HG02588 (cell line): ENCODE results near the gene FERMT3.

Experiments
- ATAC-seq: cut with Tn5 transposase; IDR thresholded peaks from one replicate; pipeline ENCODE4 v1.9.1; 2021; ENCODE audit warnings: mild to moderate bottlenecking, moderate library complexity; ENCODE audit not compliant: unreplicated experiment

The FERMT3 gene

DNA sequence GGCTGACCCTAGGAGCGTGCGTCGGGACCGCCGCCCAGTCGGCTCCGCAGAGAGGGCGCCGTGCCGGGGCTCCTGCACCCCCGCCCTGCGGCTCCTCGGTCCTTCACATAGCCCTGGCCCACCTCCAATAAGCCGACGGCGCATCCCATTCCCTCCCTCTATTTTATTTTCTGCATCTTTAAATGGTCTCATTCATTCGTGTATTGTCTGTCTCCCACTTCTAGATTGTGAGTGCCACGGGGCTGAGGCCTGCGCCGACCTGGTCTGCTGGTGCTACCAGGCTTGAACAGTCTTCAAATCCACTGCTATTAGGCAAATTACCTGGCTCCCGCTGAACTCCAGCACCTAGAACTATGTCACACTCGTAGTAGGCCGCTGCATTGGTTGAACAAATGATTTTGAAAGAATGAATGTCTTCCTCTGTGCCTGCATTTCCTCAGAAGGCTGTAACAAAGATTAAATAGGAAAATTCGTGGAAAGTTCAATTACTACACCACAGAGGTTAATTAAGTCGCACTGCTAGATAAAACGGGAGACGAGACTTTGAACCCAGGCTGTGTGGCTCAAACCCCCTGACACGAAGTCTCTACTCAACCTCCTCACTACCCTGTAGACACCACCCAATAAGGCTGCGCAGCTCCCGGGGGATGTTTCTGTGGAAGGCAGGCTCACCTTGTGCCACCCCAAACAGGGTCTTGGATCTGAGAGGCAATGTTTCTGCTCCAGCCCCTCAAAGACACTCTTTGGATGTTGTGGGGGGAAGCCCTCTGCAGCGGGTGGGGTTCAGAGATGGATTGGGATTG is 41.4 kb downstream of the FERMT3 start:
- ATAC-seq, result no peak

DNA sequence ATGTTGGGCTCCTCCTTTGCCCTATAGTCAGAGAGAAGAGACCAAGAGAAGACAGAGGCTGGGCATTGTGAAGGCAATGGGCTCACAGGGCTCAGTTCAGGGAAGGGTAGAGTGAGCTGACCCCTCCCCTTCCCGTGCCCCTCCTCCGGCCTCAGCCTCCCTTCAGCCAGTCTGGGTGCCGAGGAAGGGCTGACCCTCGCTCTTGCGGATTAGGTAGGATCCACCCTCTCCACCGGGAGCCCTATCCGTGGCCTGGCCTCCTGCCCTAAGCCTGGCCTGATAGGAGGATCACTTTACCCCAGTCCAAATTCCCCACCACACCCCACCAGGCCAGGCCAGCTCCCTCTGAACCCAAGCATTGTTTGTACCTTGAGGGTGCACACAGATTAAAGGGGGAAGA is 42.1 kb downstream of the FERMT3 start:
- ATAC-seq, result no peak

DNA sequence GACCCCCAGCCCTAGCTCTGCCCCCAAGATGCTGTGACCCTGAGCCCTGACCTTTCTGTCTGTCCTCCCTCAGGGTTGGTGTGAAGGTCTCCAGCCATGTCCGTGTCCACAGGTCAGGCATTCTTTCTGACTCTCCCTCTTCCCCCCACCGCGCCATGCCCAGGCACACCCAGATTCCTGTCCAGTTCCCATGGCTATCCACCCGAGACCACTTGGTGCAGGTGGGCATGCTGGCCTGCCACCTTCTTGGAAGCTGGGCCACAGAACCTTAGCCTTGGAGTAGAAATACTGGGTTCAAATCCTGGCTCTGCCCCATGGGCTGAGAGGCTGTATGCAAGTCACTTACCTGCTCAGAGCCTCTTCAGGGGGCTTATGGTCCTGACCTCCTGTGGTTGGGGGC is 42.5 kb downstream of the FERMT3 start:
- ATAC-seq, result no peak

GRCh38 chr11:64249563-64250414 is 43.3 kb downstream of the FERMT3 start:
- ATAC-seq, result no peak

DNA sequence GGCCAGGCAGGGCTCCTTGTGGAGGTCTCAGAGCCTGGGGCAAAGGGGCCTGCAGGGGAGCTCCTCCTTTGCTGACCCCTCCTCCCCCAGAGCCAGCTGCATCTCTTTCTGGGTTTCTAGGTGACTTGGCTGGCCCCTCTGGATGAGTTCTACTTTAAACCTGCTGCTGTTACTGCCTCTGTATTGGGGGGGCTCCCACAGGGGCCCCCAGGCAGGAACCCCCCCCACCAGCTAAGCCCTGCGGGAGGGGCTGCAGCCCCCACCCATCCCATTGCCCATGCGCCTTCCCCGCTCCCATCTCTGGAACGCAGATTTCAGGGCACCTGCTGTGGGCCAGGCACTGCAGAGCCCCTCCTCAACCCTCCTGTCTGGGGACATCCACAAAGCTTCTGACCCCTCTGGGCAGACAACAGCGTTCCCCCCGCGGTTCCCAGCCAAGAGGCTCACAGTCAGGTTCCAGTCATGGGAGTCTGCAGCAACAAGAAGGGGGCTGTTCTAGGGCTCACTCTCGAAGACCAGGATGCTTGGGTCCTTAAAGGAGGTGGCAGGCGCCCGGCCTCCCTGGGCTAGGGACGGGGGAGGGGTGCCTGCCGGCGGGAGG is 44.0 kb downstream of the FERMT3 start:
- no peak for ATAC-seq

DNA sequence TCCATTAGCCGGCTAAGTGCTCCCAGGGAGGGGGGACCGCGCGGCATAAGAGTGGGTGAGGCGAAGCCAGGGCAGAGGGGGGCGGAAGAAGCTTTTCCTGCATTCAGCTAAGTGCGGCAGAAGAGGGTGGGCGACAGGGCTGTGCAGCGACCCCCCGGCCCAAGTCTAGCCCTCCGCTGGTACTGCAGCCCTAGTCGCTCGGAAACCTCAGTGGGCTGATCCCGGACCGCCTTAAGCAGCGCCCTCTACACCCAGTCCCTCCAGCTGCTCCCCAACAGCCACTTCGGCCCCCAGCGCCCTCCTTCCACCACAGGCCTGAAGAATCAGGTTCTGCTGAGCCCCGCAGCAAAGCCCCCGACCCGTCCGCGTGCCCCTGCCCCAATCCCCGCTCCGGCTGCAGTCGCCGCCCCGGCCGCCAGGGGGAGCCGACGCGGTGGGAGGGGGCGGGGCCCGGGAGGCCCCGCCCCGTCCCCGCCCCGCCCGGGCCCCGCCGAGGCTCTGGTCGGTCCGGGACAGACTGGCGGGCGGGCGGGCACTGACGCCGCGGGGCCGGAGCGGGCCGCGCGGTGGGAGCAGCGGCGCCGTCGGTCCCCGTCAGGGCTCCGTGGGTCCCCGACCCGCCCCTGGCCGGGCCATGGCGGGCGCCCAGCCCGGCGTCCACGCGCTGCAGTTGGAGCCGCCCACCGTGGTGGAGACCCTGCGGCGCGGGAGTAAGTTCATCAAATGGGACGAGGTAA is 44.7 kb downstream of the FERMT3 start, which contains the start of gene PLCB3:
TSS of gene PLCB3 (plus strand) at position 515 of the 737 bp plus-strand sequence. CDS start at position 635, 120 bp downstream.
- peak; percentile 42 for ATAC-seq

DNA sequence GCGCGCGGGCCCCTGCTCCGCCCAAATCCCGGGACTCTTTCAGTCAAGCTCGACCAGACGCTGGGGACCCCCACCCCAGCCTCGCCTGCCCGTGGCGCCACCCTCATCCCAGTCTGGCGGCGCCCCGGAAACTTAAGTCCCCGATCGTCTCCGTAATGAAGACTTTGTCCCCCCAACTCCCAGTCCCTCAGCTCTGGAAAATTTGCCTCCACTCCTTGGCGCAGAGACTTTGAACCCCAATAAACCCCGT is 45.2 kb downstream of the FERMT3 start:
- no peak for ATAC-seq

DNA sequence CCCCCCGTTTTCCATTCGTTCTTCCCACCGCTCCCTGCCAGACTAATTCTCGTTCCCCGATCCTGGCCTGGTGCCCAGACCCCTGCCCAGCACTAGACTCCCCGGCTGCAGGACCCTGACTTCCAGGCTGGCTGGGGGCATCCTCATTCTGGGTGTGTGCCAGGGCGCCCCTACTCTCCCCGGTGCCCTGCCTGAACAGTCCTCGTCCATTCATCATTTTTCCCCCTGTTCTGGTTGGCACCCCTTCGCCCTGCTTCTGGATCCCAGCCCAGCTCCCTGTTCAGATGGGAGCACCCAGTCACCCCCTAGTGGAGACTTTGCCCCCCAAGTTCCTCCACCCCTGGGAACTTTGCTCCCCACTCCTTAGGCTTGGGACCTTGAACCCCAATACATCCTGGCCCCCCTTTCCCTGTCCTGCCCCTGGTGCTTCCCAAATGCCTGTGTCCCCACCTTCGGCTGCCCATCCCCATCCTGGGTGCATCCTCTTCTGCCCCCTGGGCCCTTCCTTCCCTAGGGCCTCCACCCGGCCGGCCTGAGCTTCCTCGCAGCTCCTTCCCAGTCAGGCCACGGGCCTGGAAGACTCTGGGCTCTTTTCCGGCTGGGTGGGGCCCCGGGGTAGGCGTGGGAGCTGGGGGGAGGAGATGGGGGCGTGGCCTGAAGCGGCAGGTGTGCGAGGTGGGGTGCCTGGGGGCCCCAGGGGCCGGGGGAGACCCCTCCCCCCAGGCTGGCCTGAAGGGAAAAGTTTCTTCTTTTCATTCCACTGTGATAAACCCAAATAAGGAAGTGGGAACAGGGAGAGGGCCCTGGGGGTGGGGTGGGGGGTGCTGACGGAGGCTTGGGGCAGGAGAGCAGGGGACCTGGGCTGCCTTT is 45.7 kb downstream of the FERMT3 start:
- ATAC-seq, result no peak

GRCh38 chr11:64253043-64253442 is 46.5 kb downstream of the FERMT3 start:
- no peak for ATAC-seq

- ATAC-seq, result no peak
These were observed 47.0 kb downstream of the FERMT3 start for GRCh38 chr11:64253481-64253880.

- ATAC-seq, result no peak
These were observed 47.8 kb downstream of the FERMT3 start for GRCh38 chr11:64254326-64254725.

- ATAC-seq, result no peak
These were observed 48.9 kb downstream of the FERMT3 start for GRCh38 chr11:64255135-64256128.

DNA sequence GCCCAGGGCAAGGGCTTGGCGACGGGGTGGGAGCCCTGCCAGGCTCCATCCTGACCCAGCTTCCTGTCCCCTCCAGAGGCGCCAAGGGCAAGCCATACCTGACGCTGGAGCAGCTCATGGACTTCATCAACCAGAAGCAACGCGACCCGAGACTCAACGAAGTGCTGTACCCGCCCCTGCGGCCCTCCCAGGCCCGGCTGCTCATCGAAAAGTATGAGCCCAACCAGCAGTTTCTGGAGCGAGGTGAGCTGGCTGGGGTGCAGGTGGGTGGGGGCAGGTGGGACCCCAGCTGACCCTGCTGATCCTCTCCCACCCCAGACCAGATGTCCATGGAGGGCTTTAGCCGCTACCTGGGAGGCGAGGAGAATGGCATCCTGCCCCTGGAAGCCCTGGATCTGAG is 49.8 kb downstream of the FERMT3 start:
- ATAC-seq, result no peak

DNA sequence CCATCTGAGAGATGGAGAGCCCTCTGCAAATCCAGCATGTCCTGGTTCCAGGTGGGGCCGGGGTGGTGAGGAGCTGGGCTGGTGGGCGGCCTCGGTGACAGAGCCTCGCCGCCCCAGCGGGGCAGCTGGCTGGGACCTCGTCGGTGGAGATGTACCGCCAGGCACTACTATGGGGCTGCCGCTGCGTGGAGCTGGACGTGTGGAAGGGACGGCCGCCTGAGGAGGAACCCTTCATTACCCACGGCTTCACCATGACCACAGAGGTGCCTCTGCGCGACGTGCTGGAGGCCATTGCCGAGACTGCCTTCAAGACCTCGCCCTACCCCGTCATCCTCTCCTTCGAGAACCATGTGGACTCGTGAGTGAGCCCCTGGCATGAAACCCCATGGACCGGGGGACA is 51.8 kb downstream of the FERMT3 start:
- no peak for ATAC-seq

DNA sequence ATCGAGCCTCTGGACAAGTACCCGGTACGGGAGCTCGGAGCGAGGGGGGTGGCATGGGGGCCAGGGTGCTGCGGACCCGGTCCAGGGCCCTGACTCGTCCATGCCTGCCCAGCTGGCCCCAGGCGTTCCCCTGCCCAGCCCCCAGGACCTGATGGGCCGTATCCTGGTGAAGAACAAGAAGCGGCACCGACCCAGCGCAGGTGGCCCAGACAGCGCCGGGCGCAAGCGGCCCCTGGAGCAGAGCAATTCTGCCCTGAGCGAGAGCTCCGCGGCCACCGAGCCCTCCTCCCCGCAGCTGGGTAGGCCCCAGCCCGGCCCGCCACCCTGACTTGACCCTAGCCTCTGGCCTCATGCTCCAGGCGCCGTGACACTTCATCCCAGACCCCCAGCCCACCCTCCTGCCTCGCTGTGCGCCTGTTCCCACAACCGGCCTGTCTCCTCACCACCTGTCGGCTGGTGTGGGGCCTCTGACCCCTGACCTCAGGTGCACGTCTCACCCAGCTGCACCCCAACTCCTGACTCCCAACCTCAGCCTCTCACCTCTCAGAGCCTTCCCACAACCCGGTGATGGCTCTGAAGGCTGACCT is 52.5 kb downstream of the FERMT3 start:
- no peak for ATAC-seq

GRCh38 chr11:64259533-64260067 is 53.1 kb downstream of the FERMT3 start:
- ATAC-seq, result no peak

DNA sequence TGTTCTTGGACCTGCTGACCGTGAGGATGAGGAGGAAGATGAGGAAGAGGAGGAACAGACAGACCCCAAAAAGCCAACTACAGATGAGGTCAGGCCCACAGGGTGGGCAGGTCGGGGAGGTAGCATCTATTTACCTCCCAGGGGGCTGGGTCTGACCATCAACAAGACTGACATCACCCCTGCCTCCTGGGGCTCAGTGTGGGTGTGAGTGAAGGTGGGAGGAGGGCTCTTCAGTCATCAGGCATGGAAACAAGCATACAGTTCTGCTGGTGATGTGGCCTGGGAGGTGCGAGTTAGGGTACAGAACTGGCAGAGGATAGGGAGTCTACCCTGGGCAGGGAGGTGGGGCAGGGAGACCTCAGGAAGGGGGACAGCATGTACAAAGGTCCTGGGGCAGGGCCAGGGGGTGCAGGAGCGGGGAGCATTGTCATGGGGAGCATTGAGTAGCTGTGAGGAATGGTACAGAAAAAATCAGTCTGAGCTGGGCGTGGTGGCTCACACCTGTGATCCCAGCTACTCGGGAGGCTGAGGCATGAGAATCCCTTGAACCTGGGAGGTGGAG is 53.7 kb downstream of the FERMT3 start:
- no peak for ATAC-seq

GRCh38 chr11:64261556-64262080 is 55.1 kb downstream of the FERMT3 start:
- ATAC-seq, result no peak
